GM19372 (cell line): Measurements from ENCODE around the gene BCAS2.

Experiments used
- ATAC-seq: cut with Tn5 transposase; IDR thresholded peaks from one replicate; pipeline ENCODE4 v1.9.1; 2021; ENCODE audit warnings: mild to moderate bottlenecking, low read depth, moderate library complexity; ENCODE audit not compliant: unreplicated experiment

Gene BCAS2

GRCh38 chr1:114561333-114561732 is 20.1 kb downstream of the BCAS2 start:
- no peak for ATAC-seq

DNA sequence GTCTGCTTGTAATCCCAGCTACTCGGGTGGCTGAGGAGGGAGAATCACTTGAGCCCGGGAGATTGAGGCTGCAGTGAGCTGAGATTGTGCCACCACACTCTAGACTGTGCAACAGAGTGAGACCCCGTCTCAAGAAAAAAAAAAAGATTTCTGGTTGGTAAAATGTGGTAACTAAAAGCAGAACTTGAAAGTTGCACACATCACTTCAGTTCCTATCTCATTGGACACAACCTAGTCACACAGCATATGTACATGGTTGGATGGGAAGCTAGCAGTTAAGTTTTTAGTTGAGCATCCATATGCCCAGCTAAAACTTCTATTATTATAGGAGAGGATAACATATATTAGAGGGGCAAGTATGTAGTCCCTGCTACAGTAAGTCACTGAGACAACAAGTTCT is 22.1 kb downstream of the BCAS2 start:
- no peak for ATAC-seq

GRCh38 chr1:114558544-114558943 is 22.9 kb downstream of the BCAS2 start:
- peak; percentile 61 for ATAC-seq

- no peak for ATAC-seq
Measured at GRCh38 chr1:114554577-114554976, 26.8 kb downstream of the BCAS2 start.

DNA sequence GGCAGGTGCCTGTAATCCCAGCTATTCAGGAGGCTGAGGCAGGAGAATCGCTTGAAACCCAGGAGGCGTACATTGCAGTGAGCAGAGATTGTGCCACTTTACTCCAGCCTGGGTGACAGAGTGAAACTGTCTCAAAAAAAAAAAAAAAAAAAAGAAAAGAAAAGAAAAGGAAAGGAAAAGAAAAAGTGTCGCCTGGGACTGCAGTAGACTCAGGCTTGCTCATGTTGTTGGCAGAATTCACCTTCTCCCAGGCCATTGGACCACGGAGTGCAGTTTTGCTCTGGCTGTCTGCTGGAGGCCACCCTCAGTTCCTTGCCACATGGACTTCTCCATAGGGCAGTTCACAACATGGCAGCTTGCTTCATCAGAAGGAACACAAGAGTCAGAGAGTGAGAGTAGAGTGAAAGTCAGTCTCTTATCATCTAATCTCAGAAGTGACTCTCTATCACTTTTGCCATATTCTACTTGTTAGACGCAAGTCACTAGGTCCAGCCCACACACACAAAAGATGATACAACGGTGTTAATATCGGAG is 29.2 kb downstream of the BCAS2 start:
- no peak for ATAC-seq

DNA sequence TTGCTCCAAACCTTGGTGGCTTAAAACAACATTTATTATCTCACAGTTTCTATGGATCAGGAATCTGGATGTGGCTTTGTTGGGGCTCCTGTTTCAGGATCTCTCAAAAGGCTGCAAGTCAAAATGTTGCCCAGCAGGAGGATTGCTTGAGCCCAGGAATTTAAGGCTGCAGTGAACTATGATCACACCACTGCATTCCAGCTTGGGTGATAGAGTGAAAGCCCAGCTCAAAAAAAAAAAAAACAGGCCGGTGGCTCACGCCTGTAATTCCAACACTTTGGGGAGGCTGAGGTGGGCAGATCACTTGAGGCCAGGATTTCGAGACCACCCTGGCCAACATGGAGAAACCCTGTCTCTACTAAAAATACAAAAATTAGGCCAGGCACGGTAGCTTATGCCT is 30.0 kb downstream of the BCAS2 start:
- ATAC-seq, result no peak

- ATAC-seq, result no peak
Measured at GRCh38 chr1:114550336-114550735, 31.1 kb downstream of the BCAS2 start.

DNA sequence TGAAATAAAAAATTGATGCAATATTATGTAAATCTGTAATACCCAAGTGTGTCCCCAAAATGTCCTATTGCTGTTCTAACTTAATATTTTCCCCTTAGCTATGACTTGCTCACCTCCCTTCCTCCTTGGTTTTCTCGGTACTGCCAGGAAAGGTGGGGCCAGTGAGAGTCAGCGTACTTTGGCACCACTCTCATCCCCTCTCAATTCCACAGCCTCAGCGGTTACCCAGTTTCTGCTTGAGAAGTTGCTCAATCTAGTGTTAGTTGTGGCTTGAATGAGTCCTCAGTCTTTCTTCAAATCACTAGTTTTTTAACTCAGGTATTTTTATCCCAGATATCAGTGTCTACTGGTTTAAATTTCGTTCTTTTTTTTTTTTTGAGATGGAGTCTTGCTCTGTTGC is 32.3 kb downstream of the BCAS2 start:
- no peak for ATAC-seq

- no peak for ATAC-seq
Measured at GRCh38 chr1:114547076-114547475, 34.3 kb downstream of the BCAS2 start.

DNA sequence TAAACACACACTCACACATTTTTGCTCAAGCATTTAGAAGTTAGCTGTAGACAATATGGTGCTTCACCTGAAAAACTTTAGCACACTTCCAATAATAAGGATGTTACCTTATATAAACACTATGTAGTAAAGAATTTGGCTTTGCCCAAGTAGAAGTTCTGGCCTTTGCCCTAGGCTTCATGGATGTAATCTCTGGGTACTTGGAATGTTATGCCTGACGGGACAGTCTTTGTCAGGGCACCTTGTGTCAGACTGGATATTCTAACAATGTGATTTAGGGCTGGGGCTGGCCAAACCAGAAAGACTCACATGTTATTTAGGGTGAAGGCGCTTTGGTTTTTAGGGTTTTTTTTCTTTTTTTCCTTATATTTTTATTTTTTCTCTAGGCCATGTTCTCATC is 35.6 kb downstream of the BCAS2 start:
- ATAC-seq, result no peak

DNA sequence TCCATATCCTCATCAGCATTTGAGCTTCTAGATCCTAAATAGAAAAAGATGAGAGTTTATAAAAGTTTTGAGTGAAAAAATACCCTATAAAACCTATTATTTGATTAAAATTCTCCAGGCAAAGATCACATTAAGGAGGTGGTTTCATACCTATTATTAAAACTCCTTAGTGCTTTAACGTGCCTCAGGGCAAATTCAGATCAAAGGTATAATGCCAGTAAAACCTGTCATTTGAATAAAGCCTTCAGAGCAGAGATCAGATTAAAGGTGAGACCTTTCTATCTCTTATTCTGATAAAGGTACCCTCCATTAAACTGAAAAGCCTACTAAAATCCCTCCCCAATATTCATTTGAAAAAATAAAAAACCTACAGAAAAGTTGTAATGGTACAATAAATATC is 36.1 kb downstream of the BCAS2 start:
- ATAC-seq, result no peak

- no peak for ATAC-seq
Measured at GRCh38 chr1:114540821-114541220, 40.6 kb downstream of the BCAS2 start.

- no peak for ATAC-seq
Measured at GRCh38 chr1:114540272-114540671, 41.1 kb downstream of the BCAS2 start.

DNA sequence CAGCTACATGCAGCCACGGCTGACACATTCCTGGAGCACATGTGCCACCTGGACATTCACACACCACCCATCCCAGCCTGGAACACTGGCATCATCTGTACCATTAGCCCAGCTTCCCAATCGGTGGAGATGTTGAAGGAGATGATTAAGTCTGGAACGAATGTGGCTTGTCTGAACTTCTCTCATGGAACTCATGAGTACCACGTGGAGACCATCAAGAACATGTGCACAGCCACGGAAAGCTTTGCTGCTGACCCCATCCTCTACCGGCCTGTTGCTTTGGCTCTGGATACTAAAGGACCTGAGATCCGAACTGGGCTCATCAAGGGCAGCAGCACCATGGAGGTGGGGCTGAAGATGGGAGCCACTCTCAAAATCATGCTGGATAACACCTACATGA is 45.4 kb downstream of the BCAS2 start:
- no peak for ATAC-seq

DNA sequence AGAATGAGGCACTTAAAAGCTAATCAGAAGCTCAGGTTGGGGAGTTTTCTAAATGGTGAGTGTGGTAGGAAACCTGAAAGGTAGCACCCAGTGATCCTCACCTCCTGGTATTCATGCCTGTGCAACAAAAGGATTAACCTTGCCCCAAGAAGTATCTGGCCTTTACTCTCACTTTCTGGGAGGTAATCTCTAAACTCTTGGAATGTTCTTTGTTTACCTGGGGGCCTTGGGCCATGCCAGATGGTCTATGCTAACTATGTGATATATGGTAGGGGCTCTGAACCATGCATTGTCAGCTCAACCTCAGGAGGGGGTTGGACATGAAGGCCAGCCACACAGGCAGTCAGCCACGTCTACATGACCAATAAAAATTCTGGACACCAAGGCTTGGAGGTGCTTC is 46.0 kb downstream of the BCAS2 start:
- ATAC-seq, result no peak

- no peak for ATAC-seq
Measured at GRCh38 chr1:114531094-114531493, 50.3 kb downstream of the BCAS2 start.

- ATAC-seq, result no peak
Measured at GRCh38 chr1:114530224-114530623, 51.2 kb downstream of the BCAS2 start.

- ATAC-seq, result no peak
Measured at GRCh38 chr1:114524944-114525343, 56.5 kb downstream of the BCAS2 start.

- ATAC-seq, result no peak
Measured at GRCh38 chr1:114522264-114522575, 59.2 kb downstream of the BCAS2 start.

GRCh38 chr1:114521396-114522263 is 59.8 kb downstream of the BCAS2 start:
- no peak for ATAC-seq
